SK-N-SH (cell line): ENCODE measurements around the gene MOB2. TPM values are rescaled to one million over a fixed set of nuclear protein-coding genes. Genes with fewer than 3 reads are reported as not detected.

ENCODE experiments used
- CTCF ChIA-PET: fragments of 300-600, 350-600 bp; formaldehyde crosslinking; extraction: SDS; loops from one replicate; lab custom pipeline; 2021; lab: Yijun Ruan, JAX
- POLR2A ChIA-PET: fragments of 350-600 bp; sonication (Branson Sonifier 250); formaldehyde crosslinking; extraction: SDS; loops from one replicate; lab custom pipeline; 2020; ENCODE audit warnings: antibody characterized with exemption, inconsistent platforms; lab: Yijun Ruan, JAX
- DNase-seq: peaks from one replicate; pipeline ENCODE4 v3.0.0; 2012
- H2AFZ ChIP-seq: fragments of 200-600 bp; sonication (generic); 2 replicates; pipeline ENCODE4 v1.8.1; 2016; ENCODE audit warnings: antibody characterized with exemption, mild to moderate bottlenecking, low read depth
- H3F3A ChIP-seq: fragments of 200-600 bp; sonication (generic); replicated peaks from 2 replicates; pipeline ENCODE3; 2016; ENCODE audit warnings: antibody characterized with exemption, mild to moderate bottlenecking; ENCODE audit not compliant: insufficient read depth
- H3K27ac ChIP-seq, 2 experiments: fragments of 200-500 bp in 1 of 2; fragments of 200-600 bp in 1 of 2; sonication (Bioruptor generic) in 1 of 2; sonication (generic), shearing (Covaris generic) in 1 of 2; 2 replicates each; pipeline versions ENCODE4 v1.5.1 to v1.6.1; 2014 to 2016; ENCODE audit warnings: low read depth in 2 of 2, inconsistent platforms in 1 of 2, low read length in 1 of 2, mild to moderate bottlenecking in 1 of 2, mixed read lengths in 1 of 2
- H3K27me3 ChIP-seq: fragments of 200-600 bp; sonication (generic), shearing (Covaris generic); 2 replicates; pipeline ENCODE4 v1.6.1; 2016; ENCODE audit warnings: mixed run types; ENCODE audit not compliant: insufficient read depth
- H3K36me3 ChIP-seq, 2 experiments: fragments of 200-500 bp in 1 of 2; fragments of 200-600 bp in 1 of 2; sonication (Bioruptor generic) in 1 of 2; sonication (generic) in 1 of 2; replicated peaks in 1 of 2; 2 replicates each; pipeline versions ENCODE3 to v1.5.1; 2014 to 2016; ENCODE audit warnings: low read length in 1 of 2, mild to moderate bottlenecking in 1 of 2; ENCODE audit not compliant: insufficient read depth in 2 of 2, control insufficient read depth in 1 of 2
- H3K4me1 ChIP-seq, 2 experiments: fragments of 200-500 bp in 1 of 2; fragments of 200-600 bp in 1 of 2; sonication (Bioruptor generic) in 1 of 2; sonication (generic), shearing (Covaris generic) in 1 of 2; 2 replicates each; pipeline versions ENCODE4 v1.5.1 to v1.6.1; 2014 to 2016; ENCODE audit warnings: low read depth in 1 of 2, low read length in 1 of 2, mixed run types in 1 of 2; ENCODE audit not compliant: insufficient read depth in 2 of 2, control insufficient read depth in 1 of 2
- H3K4me2 ChIP-seq: fragments of 200-600 bp; sonication (generic), shearing (Covaris generic); 2 replicates; pipeline ENCODE4 v1.6.1; 2017; ENCODE audit warnings: mixed run types
- H3K4me3 ChIP-seq, 2 experiments: fragments of 200-500 bp in 1 of 2; fragments of 200-600 bp in 1 of 2; sonication (Bioruptor generic) in 1 of 2; sonication (generic), shearing (Covaris generic) in 1 of 2; 2 replicates each; pipeline versions ENCODE4 v1.5.1 to v1.8.1; 2014 to 2016; ENCODE audit warnings: low read depth in 2 of 2, inconsistent platforms in 1 of 2, low read length in 1 of 2, mild to moderate bottlenecking in 1 of 2, mixed read lengths in 1 of 2, moderate library complexity in 1 of 2
- H3K79me2 ChIP-seq: fragments of 200-600 bp; sonication (generic); 2 replicates; pipeline ENCODE4 v1.8.1; 2017; ENCODE audit warnings: mild to moderate bottlenecking; ENCODE audit not compliant: insufficient read depth
- H3K9ac ChIP-seq: fragments of 200-600 bp; sonication (generic); 2 replicates; pipeline ENCODE4 v1.6.1; 2017; ENCODE audit warnings: mixed run types
- H3K9me2 ChIP-seq: fragments of 200-600 bp; sonication (generic); 2 replicates; pipeline ENCODE4 v1.6.1; 2017; ENCODE audit warnings: mixed run types
- H3K9me3 ChIP-seq: fragments of 200-600 bp; sonication (generic); 2 replicates; pipeline ENCODE4 v1.6.1; 2017; ENCODE audit warnings: mixed run types, mild to moderate bottlenecking, moderate library complexity
- H4K20me1 ChIP-seq: fragments of 200-600 bp; sonication (generic); 2 replicates; pipeline ENCODE4 v1.6.1; 2017; ENCODE audit warnings: mild to moderate bottlenecking, mixed run types; ENCODE audit not compliant: insufficient read depth
- CHD2 ChIP-seq: fragments of 150-350 bp; IDR thresholded peaks from 2 replicates; pipeline ENCODE4 v1.6.1; 2018; ENCODE audit warnings: low read length; ENCODE audit not compliant: partially characterized antibody
- EP300 ChIP-seq, 2 experiments: IDR thresholded peaks; 2 replicates each; pipeline versions ENCODE4 v1.4.0 to v1.6.1; 2012; ENCODE audit warnings: borderline replicate concordance in 1 of 2, low read depth in 1 of 2, low read length in 1 of 2
- EZH2phosphoT487 ChIP-seq: fragments of 200-600 bp; sonication (generic); IDR thresholded peaks from 2 replicates; pipeline ENCODE4 v1.6.1; 2017; ENCODE audit warnings: low read depth, mixed run types, mild to moderate bottlenecking, antibody characterized with exemption, moderate library complexity, borderline replicate concordance
- GABPA ChIP-seq: IDR thresholded peaks from 2 replicates; pipeline ENCODE4 v1.4.0; 2012; ENCODE audit warnings: low read depth, mild to moderate bottlenecking
- JUND ChIP-seq: IDR thresholded peaks from 2 replicates; pipeline ENCODE4 v1.4.0; 2012
- MAX ChIP-seq: IDR thresholded peaks from 2 replicates; pipeline ENCODE4 v1.4.0; 2012; ENCODE audit warnings: low read depth
- MXI1 ChIP-seq: IDR thresholded peaks from 2 replicates; pipeline ENCODE4 v1.6.1; 2012; ENCODE audit warnings: mild to moderate bottlenecking, low read depth, low read length, improper control_type of control experiment
- NFIC ChIP-seq: IDR thresholded peaks from 2 replicates; pipeline ENCODE4 v1.4.0; 2012; ENCODE audit warnings: borderline replicate concordance
- NRF1 ChIP-seq: IDR thresholded peaks from 2 replicates; pipeline ENCODE4 v1.6.1; 2012; ENCODE audit warnings: low read depth, mild to moderate bottlenecking, low read length
- RAD21 ChIP-seq: IDR thresholded peaks from 2 replicates; pipeline ENCODE4 v1.6.1; 2012; ENCODE audit warnings: mild to moderate bottlenecking, low read length
- RCOR1 ChIP-seq: fragments of 150-350 bp; IDR thresholded peaks from 2 replicates; pipeline ENCODE4 v1.6.1; 2017; ENCODE audit warnings: antibody characterized with exemption, low read length
- RFX5 ChIP-seq: IDR thresholded peaks from 2 replicates; pipeline ENCODE4 v1.6.1; 2012; ENCODE audit warnings: mild to moderate bottlenecking, improper control_type of control experiment, low read length
- RXRA ChIP-seq: IDR thresholded peaks from 2 replicates; pipeline ENCODE4 v1.4.0; 2012; ENCODE audit warnings: low read depth, mild to moderate bottlenecking, borderline replicate concordance
- SIN3A ChIP-seq: IDR thresholded peaks from 2 replicates; pipeline ENCODE4 v1.6.1; 2012; ENCODE audit warnings: low read depth, mild to moderate bottlenecking, low read length, moderate library complexity, borderline replicate concordance
- SMC3 ChIP-seq: IDR thresholded peaks from 2 replicates; pipeline ENCODE4 v1.6.1; 2012; ENCODE audit warnings: low read depth, low read length, improper control_type of control experiment
- TAF1 ChIP-seq: IDR thresholded peaks from 2 replicates; pipeline ENCODE4 v1.6.1; 2012; ENCODE audit warnings: low read depth, mild to moderate bottlenecking, low read length, moderate library complexity, borderline replicate concordance
- TEAD4 ChIP-seq: IDR thresholded peaks from 2 replicates; pipeline ENCODE4 v1.4.0; 2012; ENCODE audit warnings: mild to moderate bottlenecking, borderline replicate concordance; ENCODE audit not compliant: insufficient read depth
- YY1 ChIP-seq: IDR thresholded peaks from 2 replicates; pipeline ENCODE4 v1.4.0; 2012; ENCODE audit warnings: low read depth, mild to moderate bottlenecking
- WGBS: methylation state at CpG from one replicate; pipeline ENCODE4 v1.1.6; 2017; ENCODE audit warnings: low lambda C conversion rate; 5-methylcytosine and 5-hydroxymethylcytosine counted together
- polyA plus RNA-seq, 3 experiments: library from polyadenylated mRNA; depleted of rRNA; stranded (reverse); fragments of >200 nt; gene quantifications; 2 replicates each; pipeline ENCODE4 v1.2.3, GENCODE V29; 2012
- TF ChIP-seq, protein P1 (sequence below): IDR thresholded peaks from 2 replicates; pipeline ENCODE4 v1.6.1; 2012; ENCODE audit warnings: mild to moderate bottlenecking, low read depth, low read length, moderate library complexity
- TF ChIP-seq, protein P2 (sequence below): fragments of 150-350 bp; IDR thresholded peaks from 2 replicates; pipeline ENCODE4 v1.6.1; 2017; ENCODE audit warnings: antibody characterized with exemption, low read length, low read depth, borderline replicate concordance
- TF ChIP-seq, protein P3 (sequence below): IDR thresholded peaks from 2 replicates; pipeline ENCODE4; 2012
- TF ChIP-seq, protein P4 (sequence below): fragments of 150-350 bp; IDR thresholded peaks from 2 replicates; pipeline ENCODE4 v1.6.1; 2016; ENCODE audit warnings: mild to moderate bottlenecking, low read depth, low read length

Gene MOB2
- polyA plus RNA-seq, 1 of the 3 experiments (the other 2 are of a cell fraction): 45.8 TPM

DNA sequence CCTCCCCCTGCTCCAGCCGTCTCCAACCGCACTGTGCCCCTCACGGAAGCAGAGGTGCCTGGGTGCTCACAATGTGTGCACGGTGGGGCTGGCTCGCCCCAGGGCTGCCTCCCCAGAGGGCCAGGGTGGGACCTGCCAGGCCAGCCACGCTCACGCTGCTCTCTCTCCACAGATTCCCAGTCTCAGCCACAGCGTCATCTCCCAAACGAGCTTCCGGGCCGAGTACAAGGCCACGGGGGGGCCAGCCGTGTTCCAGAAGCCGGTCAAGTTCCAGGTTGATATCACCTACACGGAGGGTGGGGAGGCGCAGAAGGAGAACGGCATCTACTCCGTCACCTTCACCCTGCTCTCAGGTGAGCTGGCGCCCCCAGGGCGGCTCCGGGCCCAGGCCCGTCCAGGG, 30.4 kb downstream of the MOB2 start:
- 88% methylated on average over 13 of the region's 22 CpGs for WGBS
- no peak overlapping the region for H2AFZ ChIP-seq
- CTCF ChIA-PET: interaction anchor here (2.1 kb wide), 1 partner anchor 59 kb away, joined by 12 read pairs; no protein-coding TSS in a partner anchor

DNA sequence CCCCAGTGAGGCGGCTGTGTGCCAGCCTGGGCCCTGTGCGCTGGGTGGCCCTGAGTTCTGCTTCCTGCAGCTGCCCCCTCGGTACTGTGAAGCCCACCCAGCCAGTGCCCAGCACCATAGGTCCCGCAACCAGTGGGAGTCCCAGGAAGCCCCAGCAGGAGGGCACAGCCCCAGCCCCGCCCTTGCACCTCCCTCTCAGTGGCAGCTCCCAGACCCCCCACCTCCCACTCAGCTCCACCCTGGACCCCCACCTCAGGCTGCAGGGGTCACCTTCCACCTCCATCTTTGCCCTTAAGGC, 30.9 kb downstream of the MOB2 start:
- Histone ChIP-seq H3K27me3 (no peaks in the 10 kb centered on the region), H3K4me3 (no peak overlapping the region), H3K4me1 (peaks cover 0 to 10% of the 10 kb centered on the region in 2 experiments; a peak in 1 of 4 replicates), H2AFZ (no peak overlapping the region), H4K20me1 (no peaks in the 10 kb centered on the region), H3K27ac (no peak overlapping the region; a peak in 1 of 4 replicates), H3K79me2 (no peaks in the 10 kb centered on the region), H3K36me3 (no peaks in the 10 kb centered on the region), H3K9ac (no peak overlapping the region), H3K4me2 (no peak overlapping the region), H3K9me3 (no peaks in the 10 kb centered on the region), H3K9me2 (no peaks in the 10 kb centered on the region), H3F3A (no peaks in the 10 kb centered on the region)
- ChIA-PET CTCF (interaction anchor here (2.1 kb wide), 1 partner anchor 60 kb away, joined by 12 read pairs; no protein-coding TSS in a partner anchor), POLR2A (no interaction called here)
- 100% methylated on average over 1 of the region's 5 CpGs for WGBS
- no peak for DNase-seq
- TF ChIP-seq YY1 (no peak), RXRA (no peak), EZH2phosphoT487 (no peak), SMC3 (no peak), GABPA (no peak), RAD21 (no peak), RCOR1 (no peak)
- TF ChIP-seq, protein P1, sequence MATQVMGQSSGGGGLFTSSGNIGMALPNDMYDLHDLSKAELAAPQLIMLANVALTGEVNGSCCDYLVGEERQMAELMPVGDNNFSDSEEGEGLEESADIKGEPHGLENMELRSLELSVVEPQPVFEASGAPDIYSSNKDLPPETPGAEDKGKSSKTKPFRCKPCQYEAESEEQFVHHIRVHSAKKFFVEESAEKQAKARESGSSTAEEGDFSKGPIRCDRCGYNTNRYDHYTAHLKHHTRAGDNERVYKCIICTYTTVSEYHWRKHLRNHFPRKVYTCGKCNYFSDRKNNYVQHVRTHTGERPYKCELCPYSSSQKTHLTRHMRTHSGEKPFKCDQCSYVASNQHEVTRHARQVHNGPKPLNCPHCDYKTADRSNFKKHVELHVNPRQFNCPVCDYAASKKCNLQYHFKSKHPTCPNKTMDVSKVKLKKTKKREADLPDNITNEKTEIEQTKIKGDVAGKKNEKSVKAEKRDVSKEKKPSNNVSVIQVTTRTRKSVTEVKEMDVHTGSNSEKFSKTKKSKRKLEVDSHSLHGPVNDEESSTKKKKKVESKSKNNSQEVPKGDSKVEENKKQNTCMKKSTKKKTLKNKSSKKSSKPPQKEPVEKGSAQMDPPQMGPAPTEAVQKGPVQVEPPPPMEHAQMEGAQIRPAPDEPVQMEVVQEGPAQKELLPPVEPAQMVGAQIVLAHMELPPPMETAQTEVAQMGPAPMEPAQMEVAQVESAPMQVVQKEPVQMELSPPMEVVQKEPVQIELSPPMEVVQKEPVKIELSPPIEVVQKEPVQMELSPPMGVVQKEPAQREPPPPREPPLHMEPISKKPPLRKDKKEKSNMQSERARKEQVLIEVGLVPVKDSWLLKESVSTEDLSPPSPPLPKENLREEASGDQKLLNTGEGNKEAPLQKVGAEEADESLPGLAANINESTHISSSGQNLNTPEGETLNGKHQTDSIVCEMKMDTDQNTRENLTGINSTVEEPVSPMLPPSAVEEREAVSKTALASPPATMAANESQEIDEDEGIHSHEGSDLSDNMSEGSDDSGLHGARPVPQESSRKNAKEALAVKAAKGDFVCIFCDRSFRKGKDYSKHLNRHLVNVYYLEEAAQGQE: no peak
- TF ChIP-seq, protein P2, sequence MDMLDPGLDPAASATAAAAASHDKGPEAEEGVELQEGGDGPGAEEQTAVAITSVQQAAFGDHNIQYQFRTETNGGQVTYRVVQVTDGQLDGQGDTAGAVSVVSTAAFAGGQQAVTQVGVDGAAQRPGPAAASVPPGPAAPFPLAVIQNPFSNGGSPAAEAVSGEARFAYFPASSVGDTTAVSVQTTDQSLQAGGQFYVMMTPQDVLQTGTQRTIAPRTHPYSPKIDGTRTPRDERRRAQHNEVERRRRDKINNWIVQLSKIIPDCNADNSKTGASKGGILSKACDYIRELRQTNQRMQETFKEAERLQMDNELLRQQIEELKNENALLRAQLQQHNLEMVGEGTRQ: no peak

More for the DNA sequence above, 30.4 kb downstream of the MOB2 start:
- H3K79me2 ChIP-seq: no peaks in the 10 kb centered on the region
- no peaks in the 10 kb centered on the region for H3K36me3 ChIP-seq
- no peaks in the 10 kb centered on the region for H3K9me3 ChIP-seq
- no peak overlapping the region for H3K9ac ChIP-seq
- H3K27ac ChIP-seq: no peak overlapping the region
- H3F3A ChIP-seq: no peaks in the 10 kb centered on the region
- no peak for TF ChIP-seq MAX
- no peak for TF ChIP-seq CHD2
- TF ChIP-seq SIN3A: no peak
- TF ChIP-seq MXI1: no peak
- TF ChIP-seq NFIC: no peak
- no peak for TF ChIP-seq JUND
- TF ChIP-seq EP300 (IDR thresholded peaks at IDR 0.05; ENCODE audit: borderline replicate concordance in 1 of 2, low read depth in 1 of 2, low read length in 1 of 2): no peak
- no peak for TF ChIP-seq EZH2phosphoT487
- TF ChIP-seq TAF1: no peak
- TF ChIP-seq NRF1: no peak
- TF ChIP-seq, protein P3, sequence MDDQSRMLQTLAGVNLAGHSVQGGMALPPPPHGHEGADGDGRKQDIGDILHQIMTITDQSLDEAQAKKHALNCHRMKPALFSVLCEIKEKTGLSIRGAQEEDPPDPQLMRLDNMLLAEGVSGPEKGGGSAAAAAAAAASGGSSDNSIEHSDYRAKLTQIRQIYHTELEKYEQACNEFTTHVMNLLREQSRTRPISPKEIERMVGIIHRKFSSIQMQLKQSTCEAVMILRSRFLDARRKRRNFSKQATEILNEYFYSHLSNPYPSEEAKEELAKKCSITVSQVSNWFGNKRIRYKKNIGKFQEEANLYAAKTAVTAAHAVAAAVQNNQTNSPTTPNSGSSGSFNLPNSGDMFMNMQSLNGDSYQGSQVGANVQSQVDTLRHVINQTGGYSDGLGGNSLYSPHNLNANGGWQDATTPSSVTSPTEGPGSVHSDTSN: no peak
- no peak for TF ChIP-seq RFX5
- no peak for TF ChIP-seq TEAD4
- TF ChIP-seq, protein P2: no peak
- TF ChIP-seq, protein P4, sequence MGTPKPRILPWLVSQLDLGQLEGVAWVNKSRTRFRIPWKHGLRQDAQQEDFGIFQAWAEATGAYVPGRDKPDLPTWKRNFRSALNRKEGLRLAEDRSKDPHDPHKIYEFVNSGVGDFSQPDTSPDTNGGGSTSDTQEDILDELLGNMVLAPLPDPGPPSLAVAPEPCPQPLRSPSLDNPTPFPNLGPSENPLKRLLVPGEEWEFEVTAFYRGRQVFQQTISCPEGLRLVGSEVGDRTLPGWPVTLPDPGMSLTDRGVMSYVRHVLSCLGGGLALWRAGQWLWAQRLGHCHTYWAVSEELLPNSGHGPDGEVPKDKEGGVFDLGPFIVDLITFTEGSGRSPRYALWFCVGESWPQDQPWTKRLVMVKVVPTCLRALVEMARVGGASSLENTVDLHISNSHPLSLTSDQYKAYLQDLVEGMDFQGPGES: no peak
- no peak for TF ChIP-seq YY1
- no peak for DNase-seq
- H4K20me1 ChIP-seq: no peaks in the 10 kb centered on the region
- H3K9me2 ChIP-seq: no peaks in the 10 kb centered on the region
- no peaks in the 10 kb centered on the region for H3K27me3 ChIP-seq
- H3K4me1 ChIP-seq: peaks cover 0 to 10% of the 10 kb centered on the region in 2 experiments; a peak in 1 of 4 replicates
- no peak overlapping the region for H3K4me3 ChIP-seq
- H3K4me2 ChIP-seq: no peak overlapping the region
- POLR2A ChIA-PET: no interaction called here
